Measurements from ENCODE around the gene CFAP52. TPM values are rescaled to one million over a fixed set of nuclear protein-coding genes. Genes with fewer than 3 reads are reported as not detected.

CFAP52 gene
- total and polyA plus RNA-seq, 2 donors (not counting 3 experiments of a cell fraction or from before 2014, with no cell fraction given) = not detected

- no peaks in the 10 kb centered on the region for H3K36me3 ChIP-seq (ENCODE audit: control insufficient read depth in 2 of 2, extremely low read depth in 1 of 2, insufficient read depth in 2 of 2, low read length in 2 of 2)
- H3K9ac ChIP-seq (replicated peaks; ENCODE audit: extremely low read depth, insufficient read depth, low read length) = no peak overlapping the region
- no peaks in the 10 kb centered on the region for H4K20me1 ChIP-seq (replicated peaks; ENCODE audit: control insufficient read depth, extremely low read depth, insufficient read depth, low read length)
- H3K27me3 ChIP-seq (ENCODE audit: control insufficient read depth in 2 of 2, insufficient read depth in 2 of 2, low read length in 2 of 2) = no peaks in the 10 kb centered on the region
- ChIA-PET CTCF (interaction anchor here (2.7 kb wide), 1 partner anchor 11 kb away, joined by 10 read pairs; no protein-coding TSS in a partner anchor), POLR2A (no interaction called here)
- H2AFZ ChIP-seq (ENCODE audit: low read depth, low read length) = no peak overlapping the region
- DNase-seq (ENCODE audit: low read depth, low spot score) (no peak), FAIRE-seq (no peak)
- dilution Hi-C loops (cut with MboI; ENCODE audit: extremely low pct_ligation_motif_present, low sequenced_read_pairs) (no loop called here), intact Hi-C loops (cut with micrococcal nuclease) (no loop called here)
- H3K27ac ChIP-seq (ENCODE audit: insufficient read depth, low read depth, low read length) = no peak overlapping the region
- no peaks in the 10 kb centered on the region for H3K9me3 ChIP-seq (replicated peaks; ENCODE audit: control insufficient read depth, insufficient read depth, low read length)
- BruUV-seq (replicated peaks) = no TSS peak
- TF ChIP-seq GATA2 (IDR thresholded peaks at IDR 0.05; ENCODE audit: insufficient read depth, insufficient read length, low read depth, low read length) = no peak
- no peak for TF ChIP-seq JUN (IDR thresholded peaks at IDR 0.05; ENCODE audit: borderline replicate concordance, insufficient read depth, insufficient read length, low read depth)
- no peak for TF ChIP-seq FOS (IDR thresholded peaks at IDR 0.05; ENCODE audit: borderline replicate concordance, insufficient read depth, low read length)
- TF ChIP-seq, protein P1, sequence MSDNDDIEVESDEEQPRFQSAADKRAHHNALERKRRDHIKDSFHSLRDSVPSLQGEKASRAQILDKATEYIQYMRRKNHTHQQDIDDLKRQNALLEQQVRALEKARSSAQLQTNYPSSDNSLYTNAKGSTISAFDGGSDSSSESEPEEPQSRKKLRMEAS (IDR thresholded peaks at IDR 0.05; ENCODE audit: insufficient read depth, insufficient read length) = no peak
- TF ChIP-seq POLR2A (IDR thresholded peaks at IDR 0.05; ENCODE audit: low read depth, low read length) = no peak
- H3K4me3 ChIP-seq (replicated peaks in 1 of 3; ENCODE audit: insufficient read depth in 1 of 3, low read depth in 1 of 3, low read length in 3 of 3) = no peak overlapping the region
- H3K4me1 ChIP-seq (ENCODE audit: control insufficient read depth, extremely low read depth, insufficient read depth, low read length) = no peaks in the 10 kb centered on the region
- H3K9me1 ChIP-seq (replicated peaks; ENCODE audit: control insufficient read depth, extremely low read depth, insufficient read depth, low read length) = no peaks in the 10 kb centered on the region
- no peaks in the 10 kb centered on the region for H3K79me2 ChIP-seq (ENCODE audit: control insufficient read depth, insufficient read depth, low read length)
- no peak overlapping the region for H3K4me2 ChIP-seq (ENCODE audit: insufficient read depth, low read length)
Measured at GRCh38 chr17:9544221-9544620, 32.2 kb upstream of the CFAP52 start.

- no peak for TF ChIP-seq JUN (IDR thresholded peaks at IDR 0.05; ENCODE audit: borderline replicate concordance, insufficient read depth, insufficient read length, low read depth)
- TF ChIP-seq EZH2 (IDR thresholded peaks at IDR 0.05; ENCODE audit: borderline replicate concordance, low read depth, low read length, severe bottlenecking) = no peak
- no peak for TF ChIP-seq CTCF (IDR thresholded peaks at IDR 0.05; ENCODE audit: extremely low read depth in 1 of 2, insufficient read depth in 1 of 2, low read depth in 1 of 2, low read length in 2 of 2)
- no peak for TF ChIP-seq POLR2A (IDR thresholded peaks at IDR 0.05; ENCODE audit: low read depth, low read length)
- TF ChIP-seq POLR2AphosphoS5 (IDR thresholded peaks at IDR 0.05; ENCODE audit: insufficient read depth, low read depth, low read length) = no peak
- no peak for TF ChIP-seq GATA2 (IDR thresholded peaks at IDR 0.05; ENCODE audit: insufficient read depth, insufficient read length, low read depth, low read length)
- TF ChIP-seq, protein P1 (IDR thresholded peaks at IDR 0.05; ENCODE audit: insufficient read depth, insufficient read length) = no peak
- no peak for TF ChIP-seq FOS (IDR thresholded peaks at IDR 0.05; ENCODE audit: borderline replicate concordance, insufficient read depth, low read length)
- TF ChIP-seq MYC (IDR thresholded peaks at IDR 0.05; ENCODE audit: low read depth, low read length) = no peak
- H3K36me3 ChIP-seq (ENCODE audit: control insufficient read depth in 2 of 2, extremely low read depth in 1 of 2, insufficient read depth in 2 of 2, low read length in 2 of 2) = no peaks in the 10 kb centered on the region
- no peak overlapping the region for H2AFZ ChIP-seq (ENCODE audit: low read depth, low read length)
- no peaks in the 10 kb centered on the region for H3K27me3 ChIP-seq (ENCODE audit: control insufficient read depth in 2 of 2, insufficient read depth in 2 of 2, low read length in 2 of 2)
- intact Hi-C loops (cut with micrococcal nuclease) (no loop called here), dilution Hi-C loops (cut with MboI; ENCODE audit: extremely low pct_ligation_motif_present, low sequenced_read_pairs) (no loop called here)
- CTCF ChIA-PET = interaction anchor here (1.0 kb wide), 1 partner anchor 27 kb away, joined by 3 read pairs; no protein-coding TSS in a partner anchor
- DNase-seq (ENCODE audit: low read depth, low spot score) (no peak), FAIRE-seq (no peak)
- no peaks in the 10 kb centered on the region for H3K9me3 ChIP-seq (replicated peaks; ENCODE audit: control insufficient read depth, insufficient read depth, low read length)
- no peaks in the 10 kb centered on the region for H3K4me1 ChIP-seq (ENCODE audit: control insufficient read depth, extremely low read depth, insufficient read depth, low read length)
- H3K9ac ChIP-seq (replicated peaks; ENCODE audit: extremely low read depth, insufficient read depth, low read length) = no peak overlapping the region
- H3K9me1 ChIP-seq (replicated peaks; ENCODE audit: control insufficient read depth, extremely low read depth, insufficient read depth, low read length) = no peaks in the 10 kb centered on the region
- H3K27ac ChIP-seq (ENCODE audit: insufficient read depth, low read depth, low read length) = no peak overlapping the region
- no peak overlapping the region for H3K4me2 ChIP-seq (ENCODE audit: insufficient read depth, low read length)
- H3K4me3 ChIP-seq (replicated peaks in 1 of 3; ENCODE audit: insufficient read depth in 1 of 3, low read depth in 1 of 3, low read length in 3 of 3) = no peak overlapping the region
- POLR2A ChIA-PET = no interaction called here
- H4K20me1 ChIP-seq (replicated peaks; ENCODE audit: control insufficient read depth, extremely low read depth, insufficient read depth, low read length) = no peaks in the 10 kb centered on the region
- no peaks in the 10 kb centered on the region for H3K79me2 ChIP-seq (ENCODE audit: control insufficient read depth, insufficient read depth, low read length)
- no TSS peak for BruUV-seq (replicated peaks)
Measured at GRCh38 chr17:9549215-9549614, 27.2 kb upstream of the CFAP52 start.

Data from endothelial cell of umbilical vein (primary cell).